Measurements from ENCODE around the gene GORASP2. TPM values are rescaled to one million over a fixed set of nuclear protein-coding genes. Genes with fewer than 3 reads are reported as not detected.
A peak's percentile ranks its signal among the peaks of the same experiment; 100 is the strongest.

GORASP2 gene
- total RNA-seq, 2 donors from 2014 or later, result 90.9 to 104 TPM

- H3K4me3 ChIP-seq (ENCODE audit: low read length), result no peak overlapping the region
- no peak overlapping the region for H3K27ac Mint-ChIP-seq
- DNase-seq, result no peak
- no peaks in the 10 kb centered on the region for H3K9me3 Mint-ChIP-seq
- H3K27me3 ChIP-seq (ENCODE audit: control insufficient read depth, insufficient read depth, low read length, poor library complexity, severe bottlenecking), result no peaks in the 10 kb centered on the region
- H3K36me3 Mint-ChIP-seq (ENCODE audit: low read depth), result peaks cover 2% of the 10 kb centered on the region
- WGBS, 2 experiments (ENCODE audit: insufficient coverage in 1 of 2, insufficient read length in 1 of 2), result 93 to 95% methylated on average over 3 to 4 of the region's 4 CpGs
- peaks cover 60% of the 10 kb centered on the region for H3K4me1 Mint-ChIP-seq
- no peak overlapping the region for H3K9ac ChIP-seq (ENCODE audit: extremely low read depth, low read length, poor library complexity, severe bottlenecking)
- TF ChIP-seq CTCF (conservative IDR thresholded peaks at IDR 0.05), result no peak
- no peak overlapping the region for H3K27ac ChIP-seq (ENCODE audit: low read depth, low read length)
- no peaks in the 10 kb centered on the region for H3K27me3 Mint-ChIP-seq (ENCODE audit: insufficient read depth)
- H3K4me1 ChIP-seq (ENCODE audit: control insufficient read depth, insufficient read depth, low read length), result peaks cover 5% of the 10 kb centered on the region
- H3K9me3 ChIP-seq (ENCODE audit: control insufficient read depth, low read length), result no peaks in the 10 kb centered on the region
- H3K36me3 ChIP-seq (ENCODE audit: control insufficient read depth, insufficient read depth, low read length), result no peaks in the 10 kb centered on the region
- no peak overlapping the region for H3K4me3 Mint-ChIP-seq
These were observed 46.9 kb downstream of the GORASP2 start for GRCh38 chr2:170975943-170976270.

GRCh38 chr2:170984079-170984478 lies 55.0 kb downstream of the GORASP2 start:
- Histone ChIP-seq H3K36me3 (ENCODE audit: control insufficient read depth, insufficient read depth, low read length) (peaks cover 31% of the 10 kb centered on the region), H3K4me3 (ENCODE audit: low read length) (peak overlapping the region; percentile 35), H3K9me3 (ENCODE audit: control insufficient read depth, low read length) (peaks cover 7% of the 10 kb centered on the region), H3K27me3 (ENCODE audit: control insufficient read depth, insufficient read depth, low read length, poor library complexity, severe bottlenecking) (no peaks in the 10 kb centered on the region), H3K4me1 (ENCODE audit: control insufficient read depth, insufficient read depth, low read length) (peaks cover 2% of the 10 kb centered on the region), H3K27ac (ENCODE audit: low read depth, low read length) (no peak overlapping the region), H3K9ac (ENCODE audit: extremely low read depth, low read length, poor library complexity, severe bottlenecking) (no peak overlapping the region)
- TF ChIP-seq CTCF (conservative IDR thresholded peaks at IDR 0.05), result no peak
- Mint-ChIP-seq H3K27me3 (ENCODE audit: insufficient read depth) (no peaks in the 10 kb centered on the region), H3K27ac (peak overlapping the region; percentile 79), H3K36me3 (ENCODE audit: low read depth) (peaks cover 46% of the 10 kb centered on the region), H3K4me3 (no peak overlapping the region), H3K4me1 (peaks cover 41% of the 10 kb centered on the region), H3K9me3 (peaks cover 23% of the 10 kb centered on the region)
- DNase-seq, result no peak
- WGBS, 2 experiments (ENCODE audit: insufficient coverage in 1 of 2, insufficient read length in 1 of 2), result 45% methylated on average over 1 of the region's 1 CpG

GRCh38 chr2:170985407-170985806 lies 56.4 kb downstream of the GORASP2 start:
- Mint-ChIP-seq H3K36me3 (ENCODE audit: low read depth) (peaks cover 46% of the 10 kb centered on the region), H3K4me1 (peaks cover 30% of the 10 kb centered on the region), H3K27ac (no peak overlapping the region), H3K9me3 (peaks cover 23% of the 10 kb centered on the region), H3K27me3 (ENCODE audit: insufficient read depth) (no peaks in the 10 kb centered on the region), H3K4me3 (no peak overlapping the region)
- no peak overlapping the region for H3K27ac ChIP-seq (ENCODE audit: low read depth, low read length)
- H3K27me3 ChIP-seq (ENCODE audit: control insufficient read depth, insufficient read depth, low read length, poor library complexity, severe bottlenecking), result no peaks in the 10 kb centered on the region
- no peak for TF ChIP-seq CTCF (conservative IDR thresholded peaks at IDR 0.05)
- WGBS, 2 experiments (ENCODE audit: insufficient coverage in 1 of 2, insufficient read length in 1 of 2), result 92 to 96% methylated on average over 4 to 5 of the region's 5 CpGs
- H3K9ac ChIP-seq (ENCODE audit: extremely low read depth, low read length, poor library complexity, severe bottlenecking), result no peak overlapping the region
- peaks cover 2% of the 10 kb centered on the region for H3K4me1 ChIP-seq (ENCODE audit: control insufficient read depth, insufficient read depth, low read length)
- DNase-seq, result no peak
- H3K4me3 ChIP-seq (ENCODE audit: low read length), result no peak overlapping the region
- peaks cover 42% of the 10 kb centered on the region for H3K36me3 ChIP-seq (ENCODE audit: control insufficient read depth, insufficient read depth, low read length)
- H3K9me3 ChIP-seq (ENCODE audit: control insufficient read depth, low read length), result peaks cover 7% of the 10 kb centered on the region
